PFSK-1 (cell line): Measurements from ENCODE around the gene NBR1.

Experiments used
- POLR2AphosphoS5 ChIP-seq: IDR thresholded peaks from 2 replicates; pipeline ENCODE4 v1.6.1; 2012; ENCODE audit warnings: low read depth, mild to moderate bottlenecking, control low read depth, low read length, moderate library complexity
- TAF1 ChIP-seq: IDR thresholded peaks from 2 replicates; pipeline ENCODE4 v1.6.1; 2012; ENCODE audit warnings: low read length, control low read depth, borderline replicate concordance; ENCODE audit not compliant: insufficient read depth
- TF ChIP-seq, protein P1 (sequence below), 2 experiments: IDR thresholded peaks; 2 replicates each; pipeline versions ENCODE4 v1.6.1 to v1.8.0; 2011 to 2012; ENCODE audit warnings: low read depth in 2 of 2, low read length in 2 of 2, control low read depth in 1 of 2, inconsistent platforms in 1 of 2, mild to moderate bottlenecking in 1 of 2, moderate library complexity in 1 of 2; ENCODE audit not compliant: insufficient read depth in 1 of 2

DNA sequence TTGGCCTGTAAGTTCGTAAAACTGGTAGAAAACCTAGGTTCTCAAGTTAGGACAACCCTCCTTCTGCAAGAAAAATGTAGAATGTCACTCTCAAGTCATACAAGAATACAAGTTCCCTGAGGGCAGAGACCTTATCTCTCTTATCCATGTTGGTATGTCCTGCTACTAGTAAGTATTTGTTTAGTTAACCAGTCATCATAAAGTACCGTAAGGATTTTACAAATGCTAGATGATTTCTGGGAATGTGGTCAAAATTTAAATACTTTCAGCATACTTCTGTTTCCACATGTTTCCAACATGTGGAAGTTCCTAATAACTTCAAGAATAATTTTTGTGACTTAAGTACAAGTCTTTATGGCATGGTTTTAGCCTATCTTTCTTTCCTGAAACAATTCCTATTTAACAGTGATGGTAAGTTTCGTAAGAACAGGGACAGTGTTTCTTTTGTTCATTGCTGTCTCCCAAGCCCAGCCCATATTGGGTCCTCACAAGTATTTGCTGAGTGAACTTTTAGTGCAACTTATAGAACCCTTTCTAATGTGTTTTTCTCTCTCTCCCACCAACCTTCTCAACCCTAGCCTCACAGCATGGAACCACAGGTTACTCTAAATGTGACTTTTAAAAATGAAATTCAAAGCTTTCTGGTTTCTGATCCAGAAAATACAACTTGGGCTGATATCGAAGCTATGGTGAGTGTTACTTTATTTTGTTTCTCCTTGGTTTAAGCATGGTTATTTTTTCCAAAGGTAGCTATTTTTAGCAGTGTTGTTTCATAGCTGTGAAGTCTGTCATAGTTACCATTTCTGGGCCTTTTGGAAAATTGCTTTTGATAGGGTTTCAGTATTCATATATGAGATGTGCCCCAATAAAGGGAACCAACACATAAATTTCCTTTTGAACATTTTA lies 4.5 kb downstream of the NBR1 start:
- TF ChIP-seq, protein P1, sequence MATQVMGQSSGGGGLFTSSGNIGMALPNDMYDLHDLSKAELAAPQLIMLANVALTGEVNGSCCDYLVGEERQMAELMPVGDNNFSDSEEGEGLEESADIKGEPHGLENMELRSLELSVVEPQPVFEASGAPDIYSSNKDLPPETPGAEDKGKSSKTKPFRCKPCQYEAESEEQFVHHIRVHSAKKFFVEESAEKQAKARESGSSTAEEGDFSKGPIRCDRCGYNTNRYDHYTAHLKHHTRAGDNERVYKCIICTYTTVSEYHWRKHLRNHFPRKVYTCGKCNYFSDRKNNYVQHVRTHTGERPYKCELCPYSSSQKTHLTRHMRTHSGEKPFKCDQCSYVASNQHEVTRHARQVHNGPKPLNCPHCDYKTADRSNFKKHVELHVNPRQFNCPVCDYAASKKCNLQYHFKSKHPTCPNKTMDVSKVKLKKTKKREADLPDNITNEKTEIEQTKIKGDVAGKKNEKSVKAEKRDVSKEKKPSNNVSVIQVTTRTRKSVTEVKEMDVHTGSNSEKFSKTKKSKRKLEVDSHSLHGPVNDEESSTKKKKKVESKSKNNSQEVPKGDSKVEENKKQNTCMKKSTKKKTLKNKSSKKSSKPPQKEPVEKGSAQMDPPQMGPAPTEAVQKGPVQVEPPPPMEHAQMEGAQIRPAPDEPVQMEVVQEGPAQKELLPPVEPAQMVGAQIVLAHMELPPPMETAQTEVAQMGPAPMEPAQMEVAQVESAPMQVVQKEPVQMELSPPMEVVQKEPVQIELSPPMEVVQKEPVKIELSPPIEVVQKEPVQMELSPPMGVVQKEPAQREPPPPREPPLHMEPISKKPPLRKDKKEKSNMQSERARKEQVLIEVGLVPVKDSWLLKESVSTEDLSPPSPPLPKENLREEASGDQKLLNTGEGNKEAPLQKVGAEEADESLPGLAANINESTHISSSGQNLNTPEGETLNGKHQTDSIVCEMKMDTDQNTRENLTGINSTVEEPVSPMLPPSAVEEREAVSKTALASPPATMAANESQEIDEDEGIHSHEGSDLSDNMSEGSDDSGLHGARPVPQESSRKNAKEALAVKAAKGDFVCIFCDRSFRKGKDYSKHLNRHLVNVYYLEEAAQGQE (IDR thresholded peaks at IDR 0.05; ENCODE audit: insufficient read depth in 1 of 2, low read depth in 2 of 2, low read length in 2 of 2) = no peak
- TF ChIP-seq POLR2AphosphoS5 = no peak
- no peak for TF ChIP-seq TAF1
